Colon (tissue), 2 donors: ENCODE results near the gene SLC34A1.

ENCODE experiments used
- FAIRE-seq: peaks from 2 replicates; lab custom pipeline; 2012; peaks lifted over from hg19 to GRCh38; lab: Jason Lieb, UNC
- donor health status: control.
- donor health status: control.

The SLC34A1 gene

DNA sequence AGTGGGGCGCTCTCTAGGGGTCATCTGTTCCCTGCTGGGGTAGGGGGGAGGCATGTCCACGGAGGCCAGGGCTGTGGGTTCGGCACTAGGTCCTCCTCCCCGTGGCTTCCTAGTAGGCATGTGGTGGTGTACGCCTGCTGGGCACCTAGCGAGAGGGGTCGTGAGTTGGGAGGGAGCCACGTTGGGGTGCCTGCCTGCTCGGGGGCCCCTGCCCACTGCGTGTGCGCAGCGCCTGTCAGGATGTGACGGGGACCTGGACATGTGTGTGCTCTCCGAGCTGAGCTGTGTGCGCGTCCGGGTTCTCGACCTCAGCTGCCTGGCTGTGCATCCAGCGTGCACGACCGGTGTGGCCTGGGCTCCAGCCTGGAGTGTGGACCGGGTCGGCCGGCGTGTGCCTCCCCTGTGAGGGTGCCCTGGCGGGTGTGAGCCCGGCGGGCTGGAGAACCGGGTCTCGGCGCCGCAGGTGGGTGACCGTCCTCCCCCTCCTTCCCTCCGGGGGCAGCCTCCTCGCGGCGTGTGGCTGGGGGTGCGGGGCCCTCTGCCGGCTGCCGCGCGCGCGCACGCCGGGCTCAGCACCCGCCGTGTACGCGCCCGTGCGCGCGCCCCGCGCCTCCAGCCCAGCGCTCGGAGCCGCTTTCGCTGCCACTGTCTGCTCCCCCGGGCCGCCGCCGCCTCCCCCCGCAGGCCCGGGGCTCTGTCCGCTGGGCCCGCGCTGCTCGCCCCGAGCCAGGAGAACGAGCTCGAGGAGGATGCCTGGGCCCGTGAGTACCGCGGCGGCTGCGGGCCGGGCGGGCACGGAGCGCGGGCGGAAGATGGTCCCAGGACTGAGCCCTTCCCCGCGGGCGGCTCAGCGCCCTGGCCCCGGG, 62.2 kb downstream of the SLC34A1 start, which contains the start of gene PRR7:
Gene PRR7, plus strand, starts transcription at position 615 of the 866 bp plus-strand sequence. CDS start 8,254 bp downstream, outside the sequence.
- FAIRE-seq: no peak

DNA sequence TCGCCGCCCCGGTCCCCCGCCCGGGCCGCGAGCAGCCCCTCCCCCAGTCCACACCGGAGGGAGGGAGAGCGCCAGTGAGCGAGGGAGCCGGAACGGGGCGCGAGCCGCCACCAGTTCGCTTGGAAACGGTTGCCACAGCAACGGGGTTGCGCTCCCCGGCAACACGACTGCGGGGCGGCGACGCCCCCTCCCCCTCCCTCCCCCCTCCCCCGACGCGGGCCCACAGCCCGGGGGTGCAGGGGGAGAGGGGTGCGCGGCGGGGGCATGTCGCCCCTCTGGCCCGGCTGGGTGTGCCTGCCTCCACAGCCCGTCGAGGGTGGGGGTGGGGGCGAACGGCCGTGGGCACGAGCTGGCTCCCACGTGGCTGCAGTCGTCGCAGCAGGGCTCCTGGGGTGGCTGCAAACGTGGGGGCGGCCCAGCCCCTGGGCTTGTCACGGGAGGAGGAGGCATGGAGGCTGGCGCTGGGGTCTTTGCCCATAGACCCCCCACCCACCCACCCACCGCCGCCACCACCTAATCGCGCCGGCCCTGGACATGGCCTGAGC, 62.9 kb downstream of the SLC34A1 start:
- FAIRE-seq: no peak

DNA sequence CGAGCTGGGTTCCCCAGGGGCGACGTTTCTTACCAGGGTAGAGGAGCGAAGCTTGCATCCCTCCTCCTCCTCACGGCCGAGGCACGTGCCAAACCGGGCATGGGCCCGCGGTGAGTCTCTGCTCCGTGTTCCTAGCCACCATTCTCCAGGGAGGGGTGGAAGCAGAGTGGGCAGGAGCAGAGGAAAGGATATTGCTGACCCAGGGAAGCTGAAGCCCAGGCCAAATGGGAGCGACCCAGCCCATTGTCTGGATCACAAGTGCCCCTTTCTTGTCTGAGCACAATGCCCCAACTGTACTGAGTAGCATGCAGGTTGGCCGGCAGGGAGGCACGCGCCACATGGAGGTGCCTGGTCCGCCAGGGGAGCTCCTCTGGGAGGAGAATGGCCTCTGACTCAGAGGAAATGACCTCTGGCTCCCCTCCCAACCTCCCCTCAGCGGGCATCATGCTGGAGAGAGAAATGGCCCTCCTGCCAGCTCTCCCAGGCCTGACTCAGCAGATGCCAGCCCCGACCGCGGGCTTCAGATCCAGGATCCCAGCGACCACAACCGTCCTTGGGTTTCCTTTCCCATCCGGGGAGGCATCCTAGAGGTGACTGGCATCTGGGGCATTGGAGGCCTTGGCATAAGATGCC, 63.5 kb downstream of the SLC34A1 start:
- no peak for FAIRE-seq
